Uterus (tissue), 4 donors: ENCODE data around the gene ARAP2. TPM values are rescaled to one million over a fixed set of nuclear protein-coding genes. Genes with fewer than 3 reads are reported as not detected.

Experiments
- DNase-seq, 2 donors: peaks; one replicate each; pipeline ENCODE4 v3.0.0-alpha.2; 2019 to 2020
- H3K27ac ChIP-seq, 2 donors: fragments of 200-600 bp; sonication (generic); 1 replicate in 1 of 2; 2 replicates in 1 of 2; pipeline ENCODE4 v1.5.1; 2016 to 2018
- H3K27me3 ChIP-seq, 2 donors: fragments of 200-600 bp; sonication (generic); one replicate each; pipeline ENCODE4 v1.5.1; 2018 to 2019; ENCODE audit warnings: control low read depth in 1 of 2
- H3K36me3 ChIP-seq, 2 donors: fragments of 200-600 bp; sonication (generic); one replicate each; pipeline ENCODE4 v1.5.1; 2019; ENCODE audit warnings: control low read depth in 1 of 2
- H3K4me1 ChIP-seq, 2 donors: fragments of 200-600 bp; sonication (generic); one replicate each; pipeline ENCODE4 v1.5.1; 2018 to 2019; ENCODE audit warnings: control low read depth in 1 of 2
- H3K4me3 ChIP-seq, 2 donors: fragments of 200-600 bp; sonication (generic); 1 replicate in 1 of 2; 2 replicates in 1 of 2; pipeline ENCODE4 v1.5.1; 2018 to 2019; ENCODE audit warnings: mild to moderate bottlenecking in 1 of 2
- H3K9me3 ChIP-seq, 2 donors: fragments of 200-600 bp; sonication (generic); one replicate each; pipeline ENCODE4 v1.5.1; 2019; ENCODE audit warnings: control low read depth in 1 of 2
- CTCF ChIP-seq, 4 experiments: fragments of 200-600 bp in 2 of 4; fragments of 450-650 bp in 2 of 4; sonication (generic) in 2 of 4; IDR thresholded peaks; one replicate each; pipeline ENCODE4 v1.5.1; 2016 to 2019; ENCODE audit warnings: antibody characterized with exemption in 4 of 4, mild to moderate bottlenecking in 2 of 4, moderate library complexity in 1 of 4
- POLR2A ChIP-seq, 2 donors: fragments of 450-650 bp; IDR thresholded peaks; one replicate each; pipeline ENCODE4 v1.6.1; 2016; ENCODE audit warnings: antibody characterized with exemption in 2 of 2, mild to moderate bottlenecking in 1 of 2, moderate library complexity in 1 of 2
- intact Hi-C: fragments of 100-400 bp; cut with DNase I; formaldehyde crosslinking; loops from one replicate; pipeline ENCODE4 v1.15.1; 2023; ENCODE audit warnings: low total_unique reads
- total RNA-seq, 4 donors: library from RNA; depleted of rRNA in 3 of 4; stranded (reverse); fragments of >200 nt in 3 of 4; gene quantifications; one replicate each; pipeline versions ENCODE4 v1.1.0 to v1.2.4, GENCODE V29; 2014 to 2023
- donor health status: DM: yes; HTN: yes; CAD: no.

Gene ARAP2
- total RNA-seq, 4 donors from 2014 or later = 10.5 to 134 (median 27.1) TPM

GRCh38 chr4:36024901-36025660 lies 219.2 kb downstream of the ARAP2 start:
- H3K27me3 ChIP-seq = no peaks in the 10 kb centered on the region
- H3K36me3 ChIP-seq = no peaks in the 10 kb centered on the region
- no peak overlapping the region for H3K27ac ChIP-seq
- no peaks in the 10 kb centered on the region for H3K4me1 ChIP-seq
- DNase-seq = no peak
- H3K4me3 ChIP-seq = no peak overlapping the region
- intact Hi-C loops = no loop called here
- TF ChIP-seq CTCF (IDR thresholded peaks at IDR 0.05) (no peak), POLR2A (IDR thresholded peaks at IDR 0.05) (no peak)
- H3K9me3 ChIP-seq = no peaks in the 10 kb centered on the region

GRCh38 chr4:36020351-36020750 lies 224.0 kb downstream of the ARAP2 start:
- no peak for DNase-seq

More at GRCh38 chr4:36020351-36020750, 224.0 kb downstream of the ARAP2 start:
- TF ChIP-seq POLR2A (IDR thresholded peaks at IDR 0.05) (no peak), CTCF (IDR thresholded peaks at IDR 0.05) (no peak)
- H3K27ac ChIP-seq = no peak overlapping the region
- H3K36me3 ChIP-seq = no peaks in the 10 kb centered on the region
- no peaks in the 10 kb centered on the region for H3K27me3 ChIP-seq
- no peaks in the 10 kb centered on the region for H3K4me1 ChIP-seq
- H3K4me3 ChIP-seq = no peak overlapping the region
- intact Hi-C loops = no loop called here
- H3K9me3 ChIP-seq = no peaks in the 10 kb centered on the region

Other genes starting within 250 kb of the ARAP2 start
- gene DTHD1, start 37.1 kb upstream of the ARAP2 start, total RNA-seq = 1 to 10 TPM; 1.0 to 2.5 (median 2.1) TPM